IPS-18a (cell line): ENCODE measurements around the gene CYP2A7.
"Not testable (repeated sequence)": the region's sequence is repeated elsewhere in the genome, so short reads cannot be mapped to it uniquely, and the experiment has no call there.

Experiments
- H3K27ac ChIP-seq: one replicate; pipeline ENCODE4 v1.5.1; 2013; ENCODE audit warnings: low read length
- H3K27me3 ChIP-seq: one replicate; pipeline ENCODE4 v1.6.1; 2013; ENCODE audit warnings: mild to moderate bottlenecking, low read length; ENCODE audit not compliant: control insufficient read depth, insufficient read depth
- H3K36me3 ChIP-seq: one replicate; pipeline ENCODE4 v1.6.1; 2013; ENCODE audit warnings: low read depth, low read length; ENCODE audit not compliant: control insufficient read depth
- H3K4me1 ChIP-seq: one replicate; pipeline ENCODE4 v1.6.1; 2013; ENCODE audit warnings: low read depth, low read length; ENCODE audit not compliant: control insufficient read depth
- H3K4me3 ChIP-seq: one replicate; pipeline ENCODE4 v1.5.1; 2013; ENCODE audit warnings: low read length
- H3K9ac ChIP-seq: one replicate; pipeline ENCODE4 v1.6.1; 2013; ENCODE audit warnings: mild to moderate bottlenecking, low read length, moderate library complexity
- H3K9me3 ChIP-seq: one replicate; pipeline ENCODE4 v1.6.1; 2013; ENCODE audit warnings: low read depth, low read length; ENCODE audit not compliant: control insufficient read depth

CYP2A7 gene

DNA sequence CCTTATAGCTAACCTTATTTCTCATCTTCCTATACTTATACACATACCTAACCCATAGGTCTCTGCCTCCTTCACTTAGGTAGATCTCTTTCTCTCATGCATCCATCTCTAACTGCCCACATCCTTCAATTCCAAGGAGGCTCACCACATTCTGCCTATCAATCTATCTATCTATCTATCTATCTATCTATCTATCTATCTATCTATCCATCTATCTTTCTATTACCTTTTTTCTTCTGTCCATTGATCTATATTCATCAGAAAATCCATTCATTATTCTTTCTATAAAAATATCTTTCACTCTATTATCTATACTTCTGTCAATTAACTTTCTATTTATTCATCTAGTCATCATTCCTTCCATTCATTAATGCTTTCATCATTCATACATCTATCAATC, 11.1 kb upstream of the CYP2A7 start:
- Histone ChIP-seq H3K36me3 (no peaks in the 10 kb centered on the region), H3K27me3 (peaks cover 7% of the 10 kb centered on the region), H3K4me3 (no peak overlapping the region), H3K4me1 (no peaks in the 10 kb centered on the region), H3K9ac (no peak overlapping the region), H3K9me3 (no peaks in the 10 kb centered on the region), H3K27ac (no peak overlapping the region)

- H3K9ac ChIP-seq = no peak overlapping the region
- no peak overlapping the region for H3K27ac ChIP-seq
- no peak overlapping the region for H3K4me3 ChIP-seq
- H3K36me3 ChIP-seq = no peaks in the 10 kb centered on the region
- H3K4me1 ChIP-seq = no peaks in the 10 kb centered on the region
- no peaks in the 10 kb centered on the region for H3K9me3 ChIP-seq
- H3K27me3 ChIP-seq = peaks cover 7% of the 10 kb centered on the region
These were observed 7.3 kb upstream of the CYP2A7 start for GRCh38 chr19:40889366-40889765.

DNA sequence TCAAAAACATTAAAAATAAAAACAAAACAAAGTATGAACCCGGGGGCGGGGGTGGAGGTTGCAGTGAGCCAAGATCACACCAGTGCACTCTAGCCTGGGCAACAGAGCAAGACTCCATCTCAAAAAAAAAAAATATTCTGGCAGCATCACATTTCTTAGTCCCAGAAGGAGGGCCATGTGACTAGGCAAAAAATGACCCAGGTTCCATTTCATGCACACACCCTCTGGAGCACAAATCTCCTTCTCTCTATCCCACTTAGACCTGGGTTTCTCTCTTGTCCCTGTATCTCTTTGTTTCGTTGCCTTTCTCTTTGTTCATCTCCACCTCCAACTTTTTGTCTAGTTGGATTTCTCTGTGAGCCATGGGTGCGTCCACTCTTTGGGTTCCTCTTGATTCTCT, 6.2 kb upstream of the CYP2A7 start:
- no peak overlapping the region for H3K4me3 ChIP-seq
- H3K36me3 ChIP-seq = no peaks in the 10 kb centered on the region
- H3K9ac ChIP-seq = no peak overlapping the region
- no peaks in the 10 kb centered on the region for H3K9me3 ChIP-seq
- no peak overlapping the region for H3K27ac ChIP-seq
- peaks cover 7% of the 10 kb centered on the region for H3K27me3 ChIP-seq
- H3K4me1 ChIP-seq = no peaks in the 10 kb centered on the region

DNA sequence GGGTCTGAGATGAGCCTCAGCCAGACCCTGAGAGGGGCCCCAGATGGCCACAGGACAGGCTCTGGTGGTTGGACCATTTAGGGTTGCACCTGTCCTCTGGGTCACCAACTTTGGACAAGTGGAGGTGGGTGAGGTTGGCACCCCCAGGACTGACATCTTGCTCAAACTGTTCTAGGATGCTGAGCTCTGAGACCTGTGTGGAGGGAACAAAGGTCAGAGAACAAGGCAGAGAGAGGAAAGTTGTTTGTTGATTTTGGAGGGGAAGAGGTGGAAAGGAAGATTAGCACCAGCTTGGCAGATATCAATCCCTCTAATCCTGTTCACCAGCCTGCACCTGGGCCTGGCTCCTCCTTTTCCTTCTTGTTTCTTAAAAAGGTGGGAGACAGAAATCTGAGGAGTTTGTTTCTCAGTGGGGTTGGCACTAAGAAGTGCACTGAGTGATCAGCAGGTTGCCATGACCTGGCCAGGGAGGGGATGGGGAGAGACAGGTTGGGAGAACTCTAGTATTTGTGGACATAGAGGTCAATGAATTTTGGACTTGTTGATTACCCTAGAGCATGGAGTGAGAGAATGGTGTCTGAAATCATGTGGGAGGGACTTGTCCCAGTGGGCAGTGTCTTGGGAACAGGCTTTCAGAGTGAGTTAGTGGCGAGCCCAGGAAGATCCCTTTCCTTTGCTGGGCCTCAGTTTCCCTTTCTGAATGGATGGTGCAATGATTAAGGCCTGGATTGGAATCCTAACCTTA, 2.3 kb upstream of the CYP2A7 start:
- H3K9me3 ChIP-seq, H3K27me3 ChIP-seq, H3K36me3 ChIP-seq, H3K9ac ChIP-seq, H3K4me1 ChIP-seq, H3K4me3 ChIP-seq, H3K27ac ChIP-seq: not testable (repeated sequence)

- not testable (repeated sequence) for H3K9me3 ChIP-seq
These were observed 2.7 kb downstream of the CYP2A7 start for GRCh38 chr19:40879349-40879748.

DNA sequence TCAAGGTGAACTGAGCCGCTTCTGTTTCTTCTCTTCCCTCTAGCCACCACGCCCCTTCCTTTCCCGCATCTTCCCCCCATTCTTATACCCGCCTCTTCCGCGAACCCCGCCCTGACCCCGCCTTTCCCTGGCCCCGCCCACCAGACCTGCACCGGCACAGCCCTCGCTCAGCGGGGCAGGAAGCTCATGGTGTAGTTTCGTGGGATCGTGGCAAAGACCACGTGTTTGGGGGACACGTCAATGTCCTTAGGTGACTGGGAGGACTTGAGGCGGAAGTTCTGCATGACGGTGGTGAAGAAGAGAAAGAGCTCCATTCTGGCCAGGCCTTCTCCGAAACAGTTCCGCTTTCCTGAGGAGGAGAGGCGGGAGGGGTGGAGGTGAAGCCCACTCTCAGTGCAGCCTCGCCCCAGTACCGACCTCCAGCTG, 6.5 kb downstream of the CYP2A7 start:
- not testable (repeated sequence) for H3K9me3 ChIP-seq, H3K4me1 ChIP-seq, H3K9ac ChIP-seq, H3K27ac ChIP-seq, H3K27me3 ChIP-seq, H3K36me3 ChIP-seq
- H3K4me3 ChIP-seq = peak overlapping the region; percentile 53

More at GRCh38 chr19:40879349-40879748, 2.7 kb downstream of the CYP2A7 start:
- not testable (repeated sequence) for H3K27ac ChIP-seq, H3K36me3 ChIP-seq, H3K9ac ChIP-seq, H3K27me3 ChIP-seq, H3K4me3 ChIP-seq, H3K4me1 ChIP-seq

DNA sequence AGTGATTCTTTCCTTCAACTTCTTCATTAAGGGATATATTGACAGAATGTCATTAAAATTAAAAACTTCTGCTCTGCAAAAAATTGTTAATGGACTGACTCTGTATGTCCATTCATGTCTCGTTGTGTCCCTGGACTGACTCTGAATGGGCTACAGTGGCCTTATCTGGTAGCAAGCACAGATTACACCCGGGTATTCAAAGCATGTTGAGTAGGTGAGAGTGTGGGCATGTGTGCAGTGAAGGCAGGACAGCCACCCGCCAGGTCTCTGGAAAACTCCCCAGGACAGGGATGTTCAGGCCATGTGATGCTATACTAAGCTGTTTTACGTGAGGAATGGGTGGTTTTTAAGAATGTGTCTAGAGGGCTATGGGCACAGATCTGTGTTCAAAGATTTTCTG, 7.2 kb downstream of the CYP2A7 start:
- not testable (repeated sequence) for H3K9me3 ChIP-seq, H3K27ac ChIP-seq, H3K9ac ChIP-seq, H3K4me3 ChIP-seq, H3K36me3 ChIP-seq, H3K4me1 ChIP-seq, H3K27me3 ChIP-seq

DNA sequence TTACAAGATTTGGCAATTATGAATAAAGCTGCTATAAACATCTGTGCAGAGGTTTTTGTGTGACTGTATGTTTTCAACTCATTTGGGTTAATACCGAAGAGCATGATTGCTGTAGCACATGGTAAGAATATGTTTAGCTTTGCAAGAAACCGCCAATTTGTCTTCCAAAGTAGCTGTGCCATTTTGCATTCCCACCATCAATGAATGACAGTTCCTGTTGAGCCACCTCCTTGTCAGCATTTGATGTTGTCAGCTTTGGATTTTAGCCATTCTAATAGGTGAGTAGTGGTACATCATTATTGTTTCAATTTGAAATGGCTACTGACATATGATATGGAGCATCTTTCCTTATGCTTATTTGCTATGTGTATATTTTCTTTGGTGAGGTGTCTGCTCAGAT, 8.2 kb downstream of the CYP2A7 start:
- not testable (repeated sequence) for H3K27me3 ChIP-seq, H3K9ac ChIP-seq, H3K27ac ChIP-seq, H3K9me3 ChIP-seq, H3K4me3 ChIP-seq, H3K4me1 ChIP-seq, H3K36me3 ChIP-seq

- no peaks in the 10 kb centered on the region for H3K4me1 ChIP-seq
- no peak overlapping the region for H3K4me3 ChIP-seq
- no peak overlapping the region for H3K9ac ChIP-seq
- no peaks in the 10 kb centered on the region for H3K36me3 ChIP-seq
- peaks cover 10% of the 10 kb centered on the region for H3K27me3 ChIP-seq
- no peaks in the 10 kb centered on the region for H3K9me3 ChIP-seq
- no peak overlapping the region for H3K27ac ChIP-seq
These were observed 9.8 kb downstream of the CYP2A7 start for GRCh38 chr19:40872209-40872608.

GRCh38 chr19:40867701-40868100, 14.3 kb downstream of the CYP2A7 start:
- Histone ChIP-seq H3K27me3 (peaks cover 1% of the 10 kb centered on the region), H3K9ac (no peak overlapping the region), H3K27ac (no peak overlapping the region), H3K9me3 (no peaks in the 10 kb centered on the region), H3K36me3 (no peaks in the 10 kb centered on the region), H3K4me1 (no peaks in the 10 kb centered on the region), H3K4me3 (no peak overlapping the region)

DNA sequence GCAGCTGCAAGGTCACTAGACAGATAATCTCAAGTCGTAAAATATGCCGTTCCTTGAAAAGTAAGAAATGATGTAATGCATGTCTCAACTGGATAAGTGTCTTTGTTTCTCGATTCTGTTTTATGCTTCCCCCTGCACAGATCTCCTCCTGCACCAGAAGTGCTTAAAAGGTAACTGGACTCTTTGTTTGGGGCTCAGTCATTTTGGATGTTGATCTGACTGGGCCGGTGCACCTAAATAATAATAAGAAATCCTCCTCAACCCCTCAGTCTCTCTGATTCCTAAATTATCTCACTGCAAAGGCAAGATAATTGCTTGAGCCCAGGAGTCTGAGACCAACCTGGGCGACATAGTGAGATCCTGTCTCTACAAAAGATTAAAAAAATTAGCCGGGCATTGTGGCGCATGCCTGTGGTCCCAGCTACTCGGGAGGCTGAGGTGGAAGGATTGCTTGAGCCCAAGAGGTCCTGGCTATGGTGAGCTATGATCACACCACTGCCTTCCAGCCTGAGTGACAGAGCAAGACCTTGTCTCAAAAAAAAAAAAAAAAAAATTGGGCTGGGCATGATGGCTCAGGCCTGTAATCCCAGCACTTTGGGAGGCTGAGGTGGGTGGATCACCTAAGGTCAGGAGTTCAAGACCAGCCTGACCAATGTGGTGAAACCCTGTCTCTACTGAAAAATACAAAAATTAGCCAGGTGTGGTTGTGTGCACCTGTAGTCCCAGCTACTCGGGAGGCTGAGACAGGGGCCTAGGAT, 17.1 kb downstream of the CYP2A7 start:
- not testable (repeated sequence) for H3K4me1 ChIP-seq, H3K4me3 ChIP-seq, H3K36me3 ChIP-seq, H3K9ac ChIP-seq, H3K9me3 ChIP-seq, H3K27ac ChIP-seq, H3K27me3 ChIP-seq

DNA sequence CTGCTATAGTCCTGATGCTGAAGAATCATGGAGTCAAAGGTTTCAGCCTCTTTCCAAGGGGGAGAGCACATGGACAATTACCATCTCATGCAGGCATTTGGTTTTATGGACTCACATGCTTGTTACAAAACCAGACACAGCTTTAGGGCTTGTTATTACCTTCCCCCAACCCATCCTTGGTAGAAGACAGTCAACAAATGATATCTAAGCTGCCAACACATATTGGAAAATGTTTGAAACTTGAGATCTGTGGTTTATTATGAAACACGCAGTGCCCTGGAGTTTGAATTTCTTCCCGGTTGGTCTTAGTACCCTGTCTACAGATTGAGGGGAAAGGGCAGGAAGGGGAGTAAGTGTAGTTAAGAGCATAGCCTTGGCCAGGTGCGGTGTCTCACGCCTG, 19.2 kb downstream of the CYP2A7 start:
- Histone ChIP-seq H3K27me3 (no peaks in the 10 kb centered on the region), H3K36me3 (no peaks in the 10 kb centered on the region)

More for the DNA sequence above, 19.2 kb downstream of the CYP2A7 start:
- Histone ChIP-seq H3K27ac (no peak overlapping the region), H3K9ac (no peak overlapping the region), H3K4me1 (no peaks in the 10 kb centered on the region), H3K4me3 (no peak overlapping the region), H3K9me3 (no peaks in the 10 kb centered on the region)
